Measurements from ENCODE around the gene PRSS50. TPM values are rescaled to one million over a fixed set of nuclear protein-coding genes. Genes with fewer than 3 reads are reported as not detected.
"Not testable (repeated sequence)": the region's sequence is repeated elsewhere in the genome, so short reads cannot be mapped to it uniquely, and the experiment has no call there.

PRSS50 gene
- not detected in 2 replicates for total RNA-seq

GRCh38 chr3:46717447-46718231 is at the start of gene PRSS50:
Gene PRSS50, minus strand, starts transcription at chr3:46717869. Its CDS starts 45 bp downstream, at chr3:46717824.
- no peak for DNase-seq (ENCODE audit: low read depth in 2 of 2)

- DNase-seq (ENCODE audit: low read depth in 2 of 2): no peak
Measured at GRCh38 chr3:46764206-46764605, 46.5 kb upstream of the PRSS50 start.

GRCh38 chr3:46763178-46763577 is 45.5 kb upstream of the PRSS50 start:
- DNase-seq (ENCODE audit: low read depth in 2 of 2): no peak

- DNase-seq (ENCODE audit: low read depth in 2 of 2): no peak
Measured at GRCh38 chr3:46759239-46760167, 41.8 kb upstream of the PRSS50 start.

GRCh38 chr3:46756642-46757041 is 39.0 kb upstream of the PRSS50 start:
- no peak for DNase-seq (ENCODE audit: low read depth in 2 of 2)

GRCh38 chr3:46755646-46756045 is 38.0 kb upstream of the PRSS50 start:
- DNase-seq (ENCODE audit: low read depth in 2 of 2): no peak

GRCh38 chr3:46753127-46753526 is 35.5 kb upstream of the PRSS50 start:
- DNase-seq (ENCODE audit: low read depth in 2 of 2): not testable (repeated sequence)

GRCh38 chr3:46750555-46751038 is 32.9 kb upstream of the PRSS50 start:
- no peak for DNase-seq (ENCODE audit: low read depth in 2 of 2)

GRCh38 chr3:46749129-46749528 is 31.5 kb upstream of the PRSS50 start:
- DNase-seq (ENCODE audit: low read depth in 2 of 2): no peak

- DNase-seq (ENCODE audit: low read depth in 2 of 2): no peak
Measured at GRCh38 chr3:46748170-46748569, 30.5 kb upstream of the PRSS50 start.

- no peak for DNase-seq (ENCODE audit: low read depth in 2 of 2)
Measured at GRCh38 chr3:46746711-46747110, 29.0 kb upstream of the PRSS50 start.

GRCh38 chr3:46742992-46743585 is 25.4 kb upstream of the PRSS50 start:
- DNase-seq (ENCODE audit: low read depth in 2 of 2): no peak

GRCh38 chr3:46739565-46739964 is 21.9 kb upstream of the PRSS50 start:
- not testable (repeated sequence) for DNase-seq (ENCODE audit: low read depth in 2 of 2)

GRCh38 chr3:46737329-46737731 is 19.7 kb upstream of the PRSS50 start:
- no peak for DNase-seq (ENCODE audit: low read depth in 2 of 2)

- DNase-seq (ENCODE audit: low read depth in 2 of 2): no peak
Measured at GRCh38 chr3:46736006-46736872, 18.6 kb upstream of the PRSS50 start.

- no peak for DNase-seq (ENCODE audit: low read depth in 2 of 2)
Measured at GRCh38 chr3:46734773-46735172, 17.1 kb upstream of the PRSS50 start.

- no peak for DNase-seq (ENCODE audit: low read depth in 2 of 2)
Measured at GRCh38 chr3:46733026-46733800, 15.5 kb upstream of the PRSS50 start.

- no peak for DNase-seq (ENCODE audit: low read depth in 2 of 2)
Measured at GRCh38 chr3:46731795-46732194, 14.1 kb upstream of the PRSS50 start.

- DNase-seq (ENCODE audit: low read depth in 2 of 2): no peak
Measured at GRCh38 chr3:46730819-46731218, 13.2 kb upstream of the PRSS50 start.

- DNase-seq (ENCODE audit: low read depth in 2 of 2): no peak
Measured at GRCh38 chr3:46729038-46729437, 11.4 kb upstream of the PRSS50 start.

Data from dermis microvascular lymphatic vessel endothelial cell (primary cell).